Hypothalamus (tissue), 51 donors: Measurements from ENCODE around the gene FXYD3.

ENCODE experiments used
- DNase-seq, 51 donors: peaks; one replicate each; lab custom pipeline; 2025; lab: John Stamatoyannopoulos, UW

FXYD3 gene, protein sequence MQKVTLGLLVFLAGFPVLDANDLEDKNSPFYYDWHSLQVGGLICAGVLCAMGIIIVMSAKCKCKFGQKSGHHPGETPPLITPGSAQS

DNA sequence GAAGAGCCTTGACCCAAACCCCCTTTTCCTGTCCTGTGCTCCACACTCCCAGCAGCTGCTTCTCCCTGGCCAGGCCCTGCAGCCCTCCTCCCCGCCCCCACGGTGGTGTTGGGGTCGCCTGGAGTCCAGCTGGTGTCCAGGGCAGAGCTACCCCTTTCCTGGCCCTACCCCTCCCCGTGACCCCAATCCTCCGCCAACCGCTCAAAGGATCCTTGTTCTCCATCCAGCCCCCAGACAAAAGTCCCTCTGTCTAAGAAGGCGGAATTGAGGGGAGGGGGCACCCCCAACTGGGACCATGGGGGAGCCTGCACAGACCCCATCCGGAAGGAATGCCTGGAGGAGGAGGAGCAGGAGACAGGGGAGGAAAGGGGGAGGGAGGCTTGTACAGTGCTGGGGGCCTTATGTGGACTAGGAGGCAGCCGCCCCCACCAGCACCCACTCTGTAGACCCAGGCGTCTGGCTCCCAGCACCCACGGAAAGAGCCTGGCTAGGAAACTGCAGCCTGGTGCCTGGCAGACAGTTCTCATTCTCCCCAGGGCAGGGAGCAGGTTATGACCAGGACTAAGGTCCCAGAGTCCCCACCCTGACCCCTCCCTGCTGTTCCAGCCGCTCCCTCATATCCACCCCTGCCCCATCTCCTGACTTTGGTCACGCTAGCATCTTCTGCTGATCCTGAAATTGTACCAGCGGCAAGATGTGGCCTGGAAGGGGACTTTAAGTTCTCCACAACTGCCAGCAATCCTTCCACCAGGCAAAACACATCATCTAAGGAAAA is at the start of gene FXYD3:
Gene FXYD3, plus strand, starts transcription at position 647 of the 775 bp plus-strand sequence. CDS start 3,554 bp downstream, outside the sequence.
- DNase-seq: peak in 48 of 51 donors; percentile 45 to 94 (median 81)

DNA sequence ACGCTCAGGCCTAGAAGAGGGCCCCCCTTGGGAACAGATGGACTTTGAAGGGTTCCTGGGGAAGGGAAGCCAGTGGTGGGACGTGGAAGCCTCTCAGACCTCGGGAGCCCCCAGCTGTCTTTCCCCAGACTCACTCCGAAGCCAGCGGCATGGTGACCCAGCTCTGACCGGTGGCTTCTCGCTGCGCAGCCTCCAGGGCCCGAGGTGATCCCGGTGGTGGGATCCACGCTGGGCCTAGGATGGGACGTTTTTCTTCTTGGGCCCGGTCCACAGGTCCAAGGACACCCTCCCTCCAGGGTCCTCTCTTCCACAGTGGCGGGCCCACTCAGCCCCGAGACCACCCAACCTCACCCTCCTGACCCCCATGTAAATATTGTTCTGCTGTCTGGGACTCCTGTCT is 49.5 kb upstream of the FXYD3 start:
- no peak for DNase-seq

DNA sequence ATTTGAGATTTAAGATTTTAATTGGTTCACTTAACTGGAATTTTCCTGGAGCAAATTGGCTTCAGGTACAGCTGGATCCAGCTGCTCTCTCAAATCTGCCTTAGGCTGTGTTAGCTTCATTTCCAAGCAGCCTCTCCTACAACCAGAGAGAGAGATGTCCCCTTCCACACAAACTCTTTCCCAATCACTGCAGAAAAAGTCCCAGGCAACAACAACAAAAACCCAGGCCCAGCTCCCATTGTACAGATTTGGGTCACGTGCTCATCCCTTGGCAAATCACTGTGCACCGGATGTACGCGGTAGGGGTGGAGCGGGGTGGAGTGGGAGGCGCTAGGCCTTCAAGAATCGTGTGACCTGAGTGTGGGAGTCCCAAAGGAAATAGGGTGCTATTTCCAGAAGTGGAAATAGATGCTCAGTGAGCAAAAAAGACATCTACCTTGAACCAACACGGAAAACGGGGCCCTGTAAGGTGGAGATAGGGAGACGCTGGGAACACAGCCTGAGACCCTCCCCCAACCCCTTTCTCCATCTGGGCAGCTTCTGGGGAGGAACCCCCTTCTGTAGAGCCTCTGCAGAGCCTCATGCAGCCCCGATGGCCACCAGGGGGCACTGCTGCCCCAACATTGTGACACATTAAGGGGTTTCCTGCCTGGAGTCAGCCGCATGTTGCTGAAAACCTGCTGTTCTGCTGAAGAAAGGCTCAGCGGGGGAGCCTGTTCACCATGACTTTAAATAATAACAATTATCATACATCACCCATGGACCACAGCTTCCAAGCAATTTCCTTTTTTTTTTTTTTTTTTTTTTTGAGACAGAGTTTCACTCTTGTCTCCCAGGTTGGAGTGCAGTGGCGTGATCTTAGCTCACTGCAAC is 48.7 kb upstream of the FXYD3 start:
- peak in 50 of 51 donors; percentile 16 to 94 (median 69) for DNase-seq

DNA sequence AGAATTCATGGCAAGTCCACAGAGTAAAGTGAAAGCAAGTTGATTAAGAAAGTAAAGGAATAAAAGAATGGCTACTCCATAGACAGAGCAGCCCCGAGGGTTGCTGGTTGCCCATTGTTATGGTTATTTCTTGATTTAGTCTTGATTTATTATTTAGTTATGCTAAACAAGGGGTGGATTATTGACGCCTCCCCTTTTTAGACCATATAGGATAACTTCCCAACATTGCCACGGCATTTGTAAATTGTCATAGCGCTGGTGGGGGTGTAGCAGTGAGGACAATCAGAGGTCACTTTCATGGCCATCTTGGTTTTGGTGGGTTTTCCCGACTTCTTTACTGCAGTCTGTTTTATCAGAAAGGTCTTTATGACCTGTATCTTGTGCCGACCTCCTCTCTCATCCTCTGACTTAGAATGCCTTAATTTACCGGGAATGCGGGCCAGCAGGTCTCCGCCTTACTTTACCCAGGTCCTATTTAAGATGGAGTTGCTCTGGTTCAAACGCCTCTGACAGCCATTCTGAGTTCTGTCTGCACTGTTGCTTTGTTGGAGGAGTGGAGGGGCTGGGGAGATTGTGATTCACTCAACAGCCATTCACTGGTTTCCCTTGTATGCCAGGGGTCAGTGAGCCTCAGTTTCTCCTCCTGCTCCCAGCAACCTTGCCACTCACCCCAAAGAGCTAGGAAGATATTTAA is 46.5 kb upstream of the FXYD3 start:
- DNase-seq: no peak

DNA sequence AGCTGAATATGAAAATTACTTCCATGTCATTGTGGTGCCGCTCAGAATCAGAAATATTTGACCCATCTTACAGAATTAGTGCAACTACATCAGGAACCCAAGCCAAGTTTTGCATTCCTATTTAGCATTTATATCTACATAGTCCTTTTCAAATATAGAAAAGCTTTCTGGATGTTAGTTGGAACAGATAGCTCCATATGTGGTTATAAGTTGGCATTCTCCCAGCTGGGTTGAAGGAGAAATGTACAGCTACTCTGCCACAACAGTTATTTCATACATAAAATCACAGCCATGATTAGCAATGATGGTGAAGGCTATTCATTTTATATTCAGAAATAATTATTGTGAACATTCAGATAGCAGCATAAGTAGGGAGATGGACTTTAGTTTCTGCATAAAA is 45.9 kb upstream of the FXYD3 start:
- no peak for DNase-seq

DNA sequence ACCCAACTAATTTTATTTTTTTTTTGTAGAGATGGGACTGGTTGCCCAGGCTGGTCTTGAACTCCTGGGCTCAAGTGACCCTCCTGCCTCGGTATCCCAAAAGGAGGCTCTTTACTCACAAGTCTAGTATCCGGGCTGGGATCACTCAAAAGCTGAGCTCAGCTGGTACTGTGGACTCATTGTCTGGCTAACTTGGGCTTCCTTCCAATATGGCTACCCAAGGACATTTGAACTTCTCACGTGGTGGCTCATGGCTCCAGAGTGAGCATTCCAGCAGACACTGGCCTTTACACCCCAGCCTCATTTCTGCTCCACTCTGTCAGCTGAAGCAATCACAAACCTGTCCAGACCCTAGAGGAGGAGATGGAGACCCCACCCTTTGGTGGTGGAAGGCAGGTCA is 45.2 kb upstream of the FXYD3 start:
- DNase-seq: no peak

DNA sequence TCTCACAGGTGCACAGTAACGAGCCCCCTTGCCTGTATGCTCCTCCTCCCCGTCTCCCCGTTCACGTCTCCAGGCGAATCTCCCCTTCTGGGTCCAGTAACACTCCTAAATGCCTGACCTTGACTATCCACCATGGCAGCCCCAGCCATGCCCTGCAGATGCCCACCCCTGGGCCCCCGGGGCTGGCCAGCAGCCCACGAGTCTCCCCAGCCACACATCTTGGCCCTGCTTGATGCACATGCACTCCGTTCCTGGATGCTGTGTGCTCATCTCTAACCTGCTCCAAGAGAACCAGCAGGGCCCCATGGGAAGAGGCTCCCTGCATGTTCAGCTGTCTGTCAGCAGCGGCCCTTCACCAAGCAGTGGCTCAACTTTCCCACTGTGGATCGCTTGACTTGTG is 42.1 kb upstream of the FXYD3 start:
- no peak for DNase-seq

DNA sequence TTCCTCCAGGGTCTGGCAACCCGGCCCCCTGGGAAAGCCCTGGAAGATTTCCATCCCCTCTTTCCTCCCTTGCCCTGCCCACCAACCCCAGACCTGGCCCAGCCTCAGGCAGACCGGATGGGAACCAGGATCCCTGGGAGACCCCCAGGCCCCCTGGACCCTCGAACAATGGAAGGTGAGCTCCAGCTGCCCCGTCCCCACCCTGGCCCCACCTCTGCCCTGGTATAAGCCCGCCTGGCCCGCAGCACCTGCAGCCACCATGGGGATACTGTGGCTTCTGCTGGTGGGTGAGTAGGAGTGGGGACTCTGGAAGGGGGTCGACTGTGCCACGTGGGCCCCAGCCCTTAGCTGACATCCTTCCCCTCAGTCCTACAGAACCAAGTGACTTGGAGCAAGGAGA is 41.7 kb upstream of the FXYD3 start:
- no peak for DNase-seq

DNA sequence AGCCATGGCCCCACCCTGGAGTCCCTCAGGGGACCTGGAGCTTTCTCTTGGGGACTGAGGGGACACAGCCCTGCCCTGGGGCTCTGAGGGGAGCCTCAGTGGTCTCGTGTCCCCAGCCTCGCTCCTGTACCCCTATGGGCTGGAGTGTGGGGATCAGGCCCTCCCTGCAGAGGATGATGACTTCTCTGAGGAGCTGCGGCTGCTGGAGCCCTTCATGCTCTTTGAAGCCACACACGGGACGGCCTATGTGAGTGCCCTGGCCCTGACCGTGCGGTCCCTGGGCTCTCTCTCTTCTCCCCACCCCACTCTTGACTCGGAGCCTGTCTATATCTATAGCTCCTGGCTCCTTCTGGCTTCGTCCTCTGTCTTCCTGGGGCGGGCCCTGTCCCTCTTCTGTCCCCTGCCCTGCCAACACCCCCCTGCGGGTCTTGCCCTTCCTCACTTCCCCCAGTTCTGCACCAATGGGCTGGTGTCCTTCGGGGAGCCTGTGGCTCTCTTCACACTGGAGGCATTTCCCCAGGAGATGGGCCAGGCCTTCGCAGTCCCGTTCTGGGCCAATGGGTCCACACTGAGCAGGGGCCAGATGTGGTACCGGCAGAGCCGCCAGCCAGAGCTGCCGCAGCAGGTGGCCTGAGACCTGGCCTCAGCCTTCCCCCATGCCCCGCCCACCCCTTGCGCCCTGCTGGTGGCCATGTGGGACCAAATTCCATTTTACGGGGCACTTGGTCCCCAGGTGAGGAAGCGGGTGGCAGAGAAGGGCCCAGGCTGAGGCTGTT is 41.0 kb upstream of the FXYD3 start:
- no peak for DNase-seq

DNA sequence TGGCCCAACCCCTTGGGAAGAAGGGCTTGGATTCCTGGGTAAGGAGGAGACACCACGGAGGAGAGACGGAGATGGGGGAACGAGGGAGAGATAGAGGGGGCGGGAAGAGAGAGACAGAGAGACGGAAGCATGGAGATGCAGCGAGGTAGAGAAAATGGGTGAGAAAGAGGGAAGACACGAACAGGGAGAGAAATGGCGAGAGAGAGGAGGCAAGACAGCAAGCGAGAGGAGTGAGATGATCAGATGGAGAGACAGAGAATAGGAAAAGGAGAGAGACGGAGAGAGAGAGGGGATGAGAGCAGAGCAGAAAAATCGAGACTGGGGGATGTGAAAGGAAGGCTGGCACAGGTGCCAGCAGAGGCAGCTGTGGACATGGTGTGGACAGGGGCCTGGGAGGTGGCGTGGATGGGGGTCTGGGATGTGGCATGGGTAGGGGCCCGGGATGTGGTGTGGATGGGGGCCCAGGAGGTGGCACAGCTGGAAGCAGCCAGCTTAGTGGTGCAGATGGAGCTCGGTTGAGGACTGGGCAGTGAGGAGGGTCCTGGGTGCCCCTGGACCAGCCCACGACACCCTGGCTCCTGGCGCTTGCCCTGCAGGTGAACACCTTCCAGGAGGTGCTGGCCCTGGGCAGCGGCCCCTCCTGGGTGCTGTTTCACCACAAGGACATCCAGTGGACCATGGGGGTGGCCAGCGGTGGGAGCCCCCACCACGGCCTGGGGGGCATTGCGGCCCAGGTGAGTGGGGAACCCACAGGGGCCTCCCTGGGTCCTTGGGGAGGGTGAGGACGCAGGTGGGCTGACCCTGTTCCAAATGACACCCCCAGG is 40.2 kb upstream of the FXYD3 start:
- no peak for DNase-seq

DNA sequence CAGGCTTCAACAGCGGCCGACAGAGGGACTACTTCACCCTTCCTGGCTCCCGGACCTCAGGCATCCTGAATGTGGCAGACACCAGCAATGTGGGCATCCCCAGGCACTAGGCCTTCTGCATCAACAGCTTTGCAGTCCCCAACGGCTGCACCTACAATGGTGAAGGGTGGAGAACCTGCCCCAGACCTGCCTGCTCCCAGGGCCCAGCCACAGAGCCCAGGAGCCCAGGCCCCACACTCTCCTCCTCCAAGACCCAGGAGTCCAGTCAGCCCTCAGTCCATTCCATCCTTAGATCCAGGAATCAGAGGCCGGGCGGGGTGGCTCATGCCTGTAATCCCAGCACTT is 39.6 kb upstream of the FXYD3 start:
- DNase-seq: no peak

DNA sequence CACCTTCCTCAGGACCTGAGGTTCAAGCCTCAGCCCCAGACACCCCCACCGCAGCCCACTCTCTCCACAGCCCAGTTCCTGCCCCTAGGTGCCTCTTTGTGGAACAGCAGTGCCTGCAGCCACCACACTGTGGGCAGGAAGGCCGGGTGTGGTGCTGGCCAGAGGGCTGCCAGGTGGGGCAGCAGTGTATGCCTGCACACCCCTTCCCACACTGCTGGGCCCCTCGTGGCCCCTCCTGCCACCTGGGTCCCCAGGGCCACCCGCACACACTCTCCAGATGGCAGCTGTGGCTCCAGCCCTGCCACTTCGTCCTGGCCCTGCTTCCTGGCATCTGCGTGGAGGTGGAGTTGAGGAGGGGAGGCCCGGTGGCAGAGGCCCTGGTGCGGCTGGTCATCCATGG is 39.0 kb upstream of the FXYD3 start:
- DNase-seq: no peak

DNA sequence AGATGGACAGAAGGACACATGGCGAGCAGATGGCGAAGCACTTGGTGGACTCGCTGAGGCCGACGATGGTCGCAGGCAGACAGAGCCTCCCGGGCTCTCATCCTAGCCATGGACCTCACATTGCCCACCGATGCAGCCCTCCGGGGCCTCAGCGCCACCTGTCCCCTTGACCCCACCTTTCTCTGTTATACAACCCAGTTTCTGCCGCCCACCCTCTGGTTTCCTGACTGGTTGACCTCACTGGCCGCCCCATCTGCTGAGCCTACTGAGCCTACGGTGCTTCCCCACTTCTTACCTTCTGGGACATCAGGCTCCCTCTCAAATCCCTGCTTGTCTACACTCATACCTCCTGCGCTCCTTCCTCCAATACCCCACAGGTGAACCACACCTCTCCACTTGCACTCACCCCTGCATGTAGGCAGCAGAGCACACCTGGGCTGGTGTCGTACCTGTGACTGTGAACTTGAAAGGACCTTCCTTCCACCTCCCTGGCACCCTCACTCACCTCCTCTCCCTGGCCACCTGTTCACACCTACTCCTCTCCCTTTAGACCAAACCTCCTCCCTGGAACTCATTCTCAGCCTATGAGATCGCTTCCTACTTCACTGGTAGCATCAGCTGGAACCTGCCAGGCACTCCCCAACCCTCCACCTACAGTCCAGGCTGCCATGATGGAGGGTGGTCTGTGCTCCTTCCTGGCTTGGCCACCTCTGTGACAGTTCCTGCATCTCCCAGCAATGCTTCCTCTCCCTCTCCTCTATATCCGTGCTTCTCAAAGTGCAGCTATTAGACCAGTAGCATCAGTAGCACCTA is 38.0 kb upstream of the FXYD3 start:
- DNase-seq: no peak

DNA sequence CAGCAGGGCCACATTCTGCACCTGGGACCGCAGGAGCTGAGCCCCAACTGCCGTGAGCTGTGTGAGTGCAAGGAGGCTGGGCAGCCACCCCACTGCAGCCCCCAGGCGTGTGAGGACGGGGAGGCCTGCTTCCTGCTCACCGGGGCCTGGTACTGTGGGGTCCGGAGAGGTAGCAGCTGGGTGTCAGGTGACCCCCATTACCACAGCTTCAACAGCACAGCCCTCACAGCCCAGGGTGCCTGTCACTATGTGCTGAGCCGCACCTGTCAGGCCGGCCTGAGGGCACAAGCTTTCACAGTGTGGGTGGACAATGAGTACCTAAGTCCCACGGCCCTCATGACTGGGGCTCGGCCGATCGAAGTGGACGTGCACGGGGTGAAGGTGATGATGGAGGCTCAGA is 35.8 kb upstream of the FXYD3 start:
- no peak for DNase-seq

DNA sequence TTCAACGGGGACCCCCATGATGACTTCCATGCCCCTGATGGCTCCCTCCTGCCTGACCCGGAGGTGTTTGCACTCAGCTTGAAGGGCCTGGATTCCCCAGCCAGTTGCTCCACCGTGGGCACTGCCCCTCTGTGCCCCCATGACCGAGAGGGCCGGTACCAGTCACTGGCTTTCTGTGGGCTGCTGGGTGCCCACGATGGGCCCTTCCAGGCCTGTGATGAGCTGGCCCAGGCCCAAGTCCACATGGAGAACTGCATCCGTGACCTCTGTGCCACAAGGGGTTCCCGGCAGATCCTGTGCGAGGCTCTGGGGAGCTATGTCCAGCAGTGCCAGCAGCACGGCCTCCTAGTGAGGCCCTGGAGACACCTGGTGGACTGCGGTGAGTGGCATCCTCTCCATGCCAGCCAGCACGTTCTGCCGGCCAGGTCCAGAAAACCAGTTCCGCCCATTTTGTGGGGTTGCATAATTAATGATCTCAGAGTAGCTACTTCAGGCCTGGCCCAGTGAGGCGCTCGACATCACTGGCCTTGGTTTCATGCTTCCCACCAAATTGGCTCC is 34.9 kb upstream of the FXYD3 start:
- DNase-seq: no peak

DNA sequence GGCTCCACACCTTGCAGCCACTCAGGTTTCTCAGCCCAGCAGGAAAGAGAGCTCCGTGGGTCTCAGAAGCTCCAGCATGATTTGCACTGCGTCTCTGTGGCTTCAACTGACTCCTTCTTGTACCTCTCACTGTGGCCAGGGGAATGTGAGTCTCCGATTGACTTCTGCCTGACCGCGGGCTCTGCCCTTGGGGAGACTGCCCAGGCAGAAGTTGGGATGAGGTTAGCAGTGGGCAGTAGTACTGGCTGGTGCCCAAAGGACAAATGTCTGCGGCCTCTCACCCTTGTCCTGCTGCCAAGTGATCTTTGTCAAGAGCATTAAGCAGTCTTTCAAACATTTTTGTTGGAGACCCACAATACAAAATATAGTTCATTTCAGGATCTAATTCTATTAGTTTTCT is 34.4 kb upstream of the FXYD3 start:
- DNase-seq: no peak

DNA sequence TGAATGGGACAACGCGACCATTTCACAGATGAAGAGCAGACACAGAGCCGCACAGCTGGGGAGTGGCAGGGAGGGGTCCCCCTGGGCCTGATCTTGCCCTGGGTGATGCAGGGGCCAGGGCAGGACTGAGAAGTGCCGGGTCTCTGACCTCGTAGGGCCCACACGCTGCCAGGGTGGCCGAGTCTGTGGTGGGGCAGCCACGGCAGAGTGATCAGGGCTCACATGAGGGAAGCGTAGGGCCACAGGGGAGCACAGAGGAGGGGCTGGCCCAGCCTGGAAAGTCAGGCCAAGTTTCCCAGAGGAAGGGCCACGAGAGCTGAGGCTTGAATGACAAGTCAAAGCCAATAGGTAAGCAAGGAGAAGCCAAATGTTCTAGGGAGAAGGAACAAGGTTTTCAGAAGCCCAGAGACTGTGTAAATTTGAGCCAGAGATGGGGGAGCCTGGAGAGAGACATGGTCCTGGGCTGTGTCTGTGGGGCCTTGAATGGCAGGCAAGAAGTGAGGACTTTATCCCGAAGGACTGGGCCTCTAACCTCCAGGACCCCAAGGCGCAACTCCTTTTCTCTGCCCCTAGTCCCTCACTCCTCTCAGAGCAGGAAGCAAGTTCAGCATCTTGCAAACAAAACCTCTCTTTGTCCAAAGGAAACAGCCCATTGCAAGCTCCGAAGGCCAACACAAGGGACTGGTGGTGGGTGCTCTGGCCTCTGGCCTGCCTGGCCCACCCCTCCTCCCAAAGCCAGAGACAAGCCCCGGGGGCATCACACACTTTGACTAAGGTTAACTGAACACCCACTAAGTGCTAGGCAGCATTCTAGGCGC is 31.7 kb upstream of the FXYD3 start:
- no peak for DNase-seq

DNA sequence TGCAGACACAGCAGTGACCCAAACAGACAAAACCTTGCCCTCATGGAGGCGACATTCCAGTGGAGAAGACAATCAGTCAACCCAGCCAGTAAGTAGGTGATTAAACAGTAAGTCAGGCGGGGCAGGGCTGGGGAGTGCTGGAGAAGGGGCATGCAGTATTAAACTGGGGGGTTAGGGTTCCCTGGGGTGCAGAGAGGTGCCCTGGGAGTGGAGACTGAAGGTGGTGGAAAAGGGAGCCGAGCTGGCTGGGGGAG is 31.2 kb upstream of the FXYD3 start:
- no peak for DNase-seq
